Measurements from ENCODE around the gene SUMO2.

- no peak for TF ChIP-seq CTCF (IDR thresholded peaks at IDR 0.05)
- TF ChIP-seq EP300 (IDR thresholded peaks at IDR 0.05): no peak
- no peak for TF ChIP-seq POLR2A (IDR thresholded peaks at IDR 0.05)
These were observed 6.1 kb downstream of the SUMO2 start for GRCh38 chr17:75176625-75177024.

Measured in ovary (tissue), 3 donors.